Suprapubic skin (tissue), 3 donors: ENCODE measurements around the gene ZNRF3.

Source experiments
- EP300 ChIP-seq: sonication (generic); formaldehyde crosslinking; IDR thresholded peaks from one replicate; pipeline ENCODE4 v1.6.1; 2017; ENCODE audit warnings: antibody characterized with exemption
- TF ChIP-seq, protein P1 (sequence below), 2 donors: fragments of 200-600 bp in 1 of 2; fragments of 450-650 bp in 1 of 2; sonication (generic) in 1 of 2; IDR thresholded peaks; one replicate each; pipeline ENCODE4 v1.5.1; 2016 to 2019; ENCODE audit warnings: antibody characterized with exemption in 2 of 2, mild to moderate bottlenecking in 1 of 2, moderate library complexity in 1 of 2

GRCh38 chr22:28896611-28897010 lies 13.2 kb downstream of the ZNRF3 start:
- TF ChIP-seq, protein P1, sequence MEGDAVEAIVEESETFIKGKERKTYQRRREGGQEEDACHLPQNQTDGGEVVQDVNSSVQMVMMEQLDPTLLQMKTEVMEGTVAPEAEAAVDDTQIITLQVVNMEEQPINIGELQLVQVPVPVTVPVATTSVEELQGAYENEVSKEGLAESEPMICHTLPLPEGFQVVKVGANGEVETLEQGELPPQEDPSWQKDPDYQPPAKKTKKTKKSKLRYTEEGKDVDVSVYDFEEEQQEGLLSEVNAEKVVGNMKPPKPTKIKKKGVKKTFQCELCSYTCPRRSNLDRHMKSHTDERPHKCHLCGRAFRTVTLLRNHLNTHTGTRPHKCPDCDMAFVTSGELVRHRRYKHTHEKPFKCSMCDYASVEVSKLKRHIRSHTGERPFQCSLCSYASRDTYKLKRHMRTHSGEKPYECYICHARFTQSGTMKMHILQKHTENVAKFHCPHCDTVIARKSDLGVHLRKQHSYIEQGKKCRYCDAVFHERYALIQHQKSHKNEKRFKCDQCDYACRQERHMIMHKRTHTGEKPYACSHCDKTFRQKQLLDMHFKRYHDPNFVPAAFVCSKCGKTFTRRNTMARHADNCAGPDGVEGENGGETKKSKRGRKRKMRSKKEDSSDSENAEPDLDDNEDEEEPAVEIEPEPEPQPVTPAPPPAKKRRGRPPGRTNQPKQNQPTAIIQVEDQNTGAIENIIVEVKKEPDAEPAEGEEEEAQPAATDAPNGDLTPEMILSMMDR (IDR thresholded peaks at IDR 0.05): no peak
- no peak for TF ChIP-seq EP300
